Vagina (tissue), 2 donors: ENCODE results near the gene SYTL3. TPM values are rescaled to one million over a fixed set of nuclear protein-coding genes. Genes with fewer than 3 reads are reported as not detected.

Experiments
- DNase-seq, 2 donors: peaks; one replicate each; pipeline ENCODE4 v3.0.0-alpha.2; 2017; ENCODE audit errors: extremely low spot score in 2 of 2
- H3K27ac ChIP-seq: fragments of 200-600 bp; sonication (generic); one replicate; pipeline ENCODE4 v1.5.1; 2019
- H3K27me3 ChIP-seq: fragments of 200-600 bp; sonication (generic); one replicate; pipeline ENCODE4 v1.5.1; 2019
- H3K36me3 ChIP-seq, 2 donors: fragments of 200-600 bp; sonication (generic); one replicate each; pipeline ENCODE4 v1.5.1; 2017 to 2019
- H3K4me1 ChIP-seq: fragments of 200-600 bp; sonication (generic); one replicate; pipeline ENCODE4 v1.5.1; 2019
- H3K4me3 ChIP-seq, 2 donors: fragments of 200-600 bp; sonication (generic); 1 replicate in 1 of 2; 2 replicates in 1 of 2; pipeline ENCODE4 v1.5.1; 2016 to 2019
- H3K9me3 ChIP-seq: fragments of 200-600 bp; sonication (generic); one replicate; pipeline ENCODE4 v1.5.1; 2019
- POLR2A ChIP-seq, 2 donors: fragments of 450-650 bp; IDR thresholded peaks; one replicate each; pipeline ENCODE4 v1.6.1; 2017; ENCODE audit warnings: antibody characterized with exemption in 2 of 2, mild to moderate bottlenecking in 2 of 2, moderate library complexity in 2 of 2
- POLR2AphosphoS5 ChIP-seq, 2 donors: sonication (generic); formaldehyde crosslinking; IDR thresholded peaks; one replicate each; pipeline ENCODE4 v1.9.0; 2017; ENCODE audit warnings: antibody characterized with exemption in 2 of 2, mild to moderate bottlenecking in 2 of 2, low read depth in 1 of 2; ENCODE audit not compliant: insufficient read depth in 1 of 2
- intact Hi-C: fragments of 100-400 bp; cut with DNase I; formaldehyde crosslinking; loops from one replicate; pipeline ENCODE4 v1.15.1; 2023
- total RNA-seq: library from RNA; depleted of rRNA; stranded (reverse); fragments of >200 nt; gene quantifications from one replicate; pipeline ENCODE4 v1.2.3, GENCODE V29; 2016
- TF ChIP-seq, protein P1 (sequence below), 3 experiments: fragments of 450-650 bp in 2 of 3; fragments of 200-600 bp in 1 of 3; sonication (generic) in 1 of 3; IDR thresholded peaks; one replicate each; pipeline ENCODE4 v1.5.1; 2017 to 2019; ENCODE audit warnings: antibody characterized with exemption in 3 of 3, mild to moderate bottlenecking in 2 of 3, moderate library complexity in 2 of 3

The SYTL3 gene
- total RNA-seq, 1 donor from 2014 or later, result 10.8 TPM

GRCh38 chr6:158765499-158766068, 115.7 kb downstream of the SYTL3 start:
- DNase-seq, result no peak
- Histone ChIP-seq H3K9me3 (no peaks in the 10 kb centered on the region), H3K4me3 (no peak overlapping the region), H3K4me1 (no peaks in the 10 kb centered on the region), H3K27ac (no peak overlapping the region), H3K27me3 (no peaks in the 10 kb centered on the region), H3K36me3 (peaks cover 0 to 65% of the 10 kb centered on the region in 2 donors)
- TF ChIP-seq POLR2AphosphoS5 (IDR thresholded peaks at IDR 0.05; ENCODE audit: insufficient read depth in 1 of 2, low read depth in 1 of 2) (no peak), POLR2A (IDR thresholded peaks at IDR 0.05) (no peak)
- TF ChIP-seq, protein P1, sequence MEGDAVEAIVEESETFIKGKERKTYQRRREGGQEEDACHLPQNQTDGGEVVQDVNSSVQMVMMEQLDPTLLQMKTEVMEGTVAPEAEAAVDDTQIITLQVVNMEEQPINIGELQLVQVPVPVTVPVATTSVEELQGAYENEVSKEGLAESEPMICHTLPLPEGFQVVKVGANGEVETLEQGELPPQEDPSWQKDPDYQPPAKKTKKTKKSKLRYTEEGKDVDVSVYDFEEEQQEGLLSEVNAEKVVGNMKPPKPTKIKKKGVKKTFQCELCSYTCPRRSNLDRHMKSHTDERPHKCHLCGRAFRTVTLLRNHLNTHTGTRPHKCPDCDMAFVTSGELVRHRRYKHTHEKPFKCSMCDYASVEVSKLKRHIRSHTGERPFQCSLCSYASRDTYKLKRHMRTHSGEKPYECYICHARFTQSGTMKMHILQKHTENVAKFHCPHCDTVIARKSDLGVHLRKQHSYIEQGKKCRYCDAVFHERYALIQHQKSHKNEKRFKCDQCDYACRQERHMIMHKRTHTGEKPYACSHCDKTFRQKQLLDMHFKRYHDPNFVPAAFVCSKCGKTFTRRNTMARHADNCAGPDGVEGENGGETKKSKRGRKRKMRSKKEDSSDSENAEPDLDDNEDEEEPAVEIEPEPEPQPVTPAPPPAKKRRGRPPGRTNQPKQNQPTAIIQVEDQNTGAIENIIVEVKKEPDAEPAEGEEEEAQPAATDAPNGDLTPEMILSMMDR (IDR thresholded peaks at IDR 0.05), result no peak
- intact Hi-C loops, result no loop called here

- TF ChIP-seq, protein P1 (IDR thresholded peaks at IDR 0.05), result no peak
- TF ChIP-seq POLR2A (IDR thresholded peaks at IDR 0.05) (no peak), POLR2AphosphoS5 (IDR thresholded peaks at IDR 0.05; ENCODE audit: insufficient read depth in 1 of 2, low read depth in 1 of 2) (peak in 1 of 2 donors; percentile 13)
- Histone ChIP-seq H3K27me3 (no peaks in the 10 kb centered on the region), H3K4me3 (no peak overlapping the region), H3K9me3 (no peaks in the 10 kb centered on the region), H3K4me1 (peaks cover 3% of the 10 kb centered on the region), H3K27ac (no peak overlapping the region), H3K36me3 (peaks cover 0 to 75% of the 10 kb centered on the region in 2 donors)
- intact Hi-C loops, result no loop called here
- peak in 1 of 2 donors; percentile 78 for DNase-seq
Measured at GRCh38 chr6:158766621-158767455, 117.0 kb downstream of the SYTL3 start.

- DNase-seq, result no peak
- Histone ChIP-seq H3K9me3 (no peaks in the 10 kb centered on the region), H3K4me3 (no peak overlapping the region), H3K27me3 (no peaks in the 10 kb centered on the region), H3K4me1 (peaks cover 11% of the 10 kb centered on the region), H3K36me3 (peaks cover 0 to 75% of the 10 kb centered on the region in 2 donors), H3K27ac (no peak overlapping the region)
- TF ChIP-seq POLR2A (IDR thresholded peaks at IDR 0.05) (no peak), POLR2AphosphoS5 (IDR thresholded peaks at IDR 0.05; ENCODE audit: insufficient read depth in 1 of 2, low read depth in 1 of 2) (no peak)
- TF ChIP-seq, protein P1 (IDR thresholded peaks at IDR 0.05), result no peak
- intact Hi-C loops, result no loop called here
Measured at GRCh38 chr6:158767709-158768108, 117.9 kb downstream of the SYTL3 start.

DNA sequence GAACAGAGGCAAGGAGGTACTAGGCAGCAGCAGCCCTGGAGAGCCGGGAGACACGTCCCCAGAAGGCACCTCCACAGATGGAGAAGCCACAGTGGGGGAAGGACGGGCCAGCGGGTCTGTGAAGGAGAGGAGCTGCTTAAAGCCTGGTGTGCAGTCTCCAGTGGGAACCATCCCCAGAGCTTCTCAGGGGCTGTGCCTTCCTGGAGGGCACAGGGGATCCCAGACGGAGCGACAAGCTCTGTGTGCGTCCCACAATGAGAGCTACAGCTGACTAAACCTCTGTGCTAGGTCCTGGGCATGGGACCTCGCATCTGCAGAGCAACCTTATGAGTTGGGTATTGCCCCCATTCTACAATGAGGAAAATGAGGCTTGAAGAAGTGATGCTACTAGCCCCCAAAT, 118.6 kb downstream of the SYTL3 start:
- Histone ChIP-seq H3K27ac (no peak overlapping the region), H3K4me1 (peaks cover 17% of the 10 kb centered on the region), H3K27me3 (no peaks in the 10 kb centered on the region), H3K9me3 (no peaks in the 10 kb centered on the region), H3K36me3 (peaks cover 0 to 75% of the 10 kb centered on the region in 2 donors), H3K4me3 (no peak overlapping the region)
- no peak for DNase-seq
- TF ChIP-seq POLR2AphosphoS5 (IDR thresholded peaks at IDR 0.05; ENCODE audit: insufficient read depth in 1 of 2, low read depth in 1 of 2), result no peak
- intact Hi-C loops, result no loop called here

DNA sequence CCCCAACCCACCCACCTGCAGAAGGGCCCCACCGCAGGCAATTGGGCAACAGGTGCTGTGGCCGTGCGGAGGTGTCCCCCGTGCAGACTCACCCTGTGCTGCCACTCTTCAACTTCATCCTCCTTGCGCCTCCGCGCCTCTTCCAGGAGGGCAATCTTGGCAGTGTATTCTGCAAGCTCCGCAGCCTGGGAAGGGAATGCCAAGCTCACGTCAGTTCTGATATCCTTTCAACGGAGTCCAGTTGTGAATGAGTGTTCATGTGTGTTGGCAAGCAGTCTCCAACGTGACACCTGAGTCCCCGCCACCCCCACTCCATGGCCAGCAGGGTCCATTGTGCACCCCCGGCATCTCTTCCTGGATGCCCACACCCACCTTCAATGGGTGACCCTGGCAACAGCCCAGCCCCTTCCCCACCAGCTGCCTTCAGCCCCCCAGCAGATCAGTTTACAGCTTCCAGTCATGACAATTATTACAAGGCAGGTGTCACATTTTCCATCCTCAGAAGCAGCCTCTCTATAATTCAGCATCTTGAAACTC, 119.4 kb downstream of the SYTL3 start:
- Histone ChIP-seq H3K4me3 (no peak overlapping the region), H3K27ac (no peak overlapping the region), H3K4me1 (peaks cover 26% of the 10 kb centered on the region), H3K36me3 (peaks cover 0 to 76% of the 10 kb centered on the region in 2 donors), H3K9me3 (no peaks in the 10 kb centered on the region), H3K27me3 (no peaks in the 10 kb centered on the region)
- TF ChIP-seq POLR2A (IDR thresholded peaks at IDR 0.05) (no peak), POLR2AphosphoS5 (IDR thresholded peaks at IDR 0.05; ENCODE audit: insufficient read depth in 1 of 2, low read depth in 1 of 2) (no peak)
- TF ChIP-seq, protein P1 (IDR thresholded peaks at IDR 0.05), result no peak
- DNase-seq, result no peak
- intact Hi-C loops, result no loop called here
